ENCODE data around the gene ARL3.

Gene ARL3

GRCh38 chr10:102634686-102635085, 79.5 kb downstream of the ARL3 start:
- DNase-seq (ENCODE audit: low spot score), result no peak

GRCh38 chr10:102633848-102634247, 80.3 kb downstream of the ARL3 start:
- DNase-seq (ENCODE audit: low spot score), result no peak

- DNase-seq (ENCODE audit: low spot score), result no peak
These were observed 80.9 kb downstream of the ARL3 start for GRCh38 chr10:102633287-102633686.

- DNase-seq (ENCODE audit: low spot score), result no peak
These were observed 81.6 kb downstream of the ARL3 start for GRCh38 chr10:102632394-102633111.

- no peak for DNase-seq (ENCODE audit: low spot score)
These were observed 82.4 kb downstream of the ARL3 start for GRCh38 chr10:102631525-102632393.

GRCh38 chr10:102630663-102631062, 83.5 kb downstream of the ARL3 start:
- no peak for DNase-seq (ENCODE audit: low spot score)

- no peak for DNase-seq (ENCODE audit: low spot score)
These were observed 84.3 kb downstream of the ARL3 start for GRCh38 chr10:102629661-102630614.

GRCh38 chr10:102628451-102628911, 85.7 kb downstream of the ARL3 start:
- DNase-seq (ENCODE audit: low spot score), result peak; percentile 88

GRCh38 chr10:102627736-102628293, 86.4 kb downstream of the ARL3 start:
- peak; percentile 52 for DNase-seq (ENCODE audit: low spot score)

GRCh38 chr10:102627291-102627735, 86.9 kb downstream of the ARL3 start:
- peak; percentile 53 for DNase-seq (ENCODE audit: low spot score)

GRCh38 chr10:102626026-102626685, 88.0 kb downstream of the ARL3 start:
- DNase-seq (ENCODE audit: low spot score), result no peak

GRCh38 chr10:102624751-102625645, 89.2 kb downstream of the ARL3 start:
- no peak for DNase-seq (ENCODE audit: low spot score)

- no peak for DNase-seq (ENCODE audit: low spot score)
These were observed 90.1 kb downstream of the ARL3 start for GRCh38 chr10:102624094-102624493.
